ENCODE measurements around the gene C1orf198.

- TF ChIP-seq CTCF (optimal IDR thresholded peaks at IDR 0.05 in 1 of 3, IDR thresholded peaks at IDR 0.05 in 1 of 3, conservative IDR thresholded peaks at IDR 0.05 in 1 of 3; ENCODE audit: extremely low read depth in 1 of 3, insufficient read depth in 2 of 3, low read length in 3 of 3) (no peak), EZH2 (IDR thresholded peaks at IDR 0.05; ENCODE audit: low read length) (no peak)
Observed at GRCh38 chr1:230814949-230815692, 53.2 kb downstream of the C1orf198 start.

Measured in keratinocyte (primary cell).